ENCODE data around the gene RERE. TPM values are rescaled to one million over a fixed set of nuclear protein-coding genes. Genes with fewer than 3 reads are reported as not detected.
A peak's percentile ranks its signal among the peaks of the same experiment; 100 is the strongest.

RERE gene
- total RNA-seq, 3 donors from 2014 or later, result 99.5 to 204 (median 174) TPM

DNA sequence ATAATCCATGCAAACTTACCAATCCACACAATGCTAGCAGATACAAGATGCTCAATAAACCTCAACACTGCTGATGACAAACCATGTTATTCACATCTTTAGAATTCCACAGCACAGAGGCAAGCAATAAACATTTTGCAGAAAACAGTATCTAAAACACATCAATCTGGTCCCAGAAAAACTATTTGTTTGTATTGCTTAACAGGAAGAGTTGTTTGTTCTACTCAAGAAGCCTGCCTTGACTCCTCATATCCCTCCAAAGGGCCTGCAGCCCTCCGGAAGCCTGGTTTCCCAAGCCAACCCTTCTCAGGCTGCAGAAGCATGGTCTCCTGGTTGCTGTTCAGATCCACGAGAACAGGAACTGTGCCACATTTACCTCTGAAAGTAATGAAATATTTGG lies 139.7 kb downstream of the RERE start:
- TF ChIP-seq, protein P1, sequence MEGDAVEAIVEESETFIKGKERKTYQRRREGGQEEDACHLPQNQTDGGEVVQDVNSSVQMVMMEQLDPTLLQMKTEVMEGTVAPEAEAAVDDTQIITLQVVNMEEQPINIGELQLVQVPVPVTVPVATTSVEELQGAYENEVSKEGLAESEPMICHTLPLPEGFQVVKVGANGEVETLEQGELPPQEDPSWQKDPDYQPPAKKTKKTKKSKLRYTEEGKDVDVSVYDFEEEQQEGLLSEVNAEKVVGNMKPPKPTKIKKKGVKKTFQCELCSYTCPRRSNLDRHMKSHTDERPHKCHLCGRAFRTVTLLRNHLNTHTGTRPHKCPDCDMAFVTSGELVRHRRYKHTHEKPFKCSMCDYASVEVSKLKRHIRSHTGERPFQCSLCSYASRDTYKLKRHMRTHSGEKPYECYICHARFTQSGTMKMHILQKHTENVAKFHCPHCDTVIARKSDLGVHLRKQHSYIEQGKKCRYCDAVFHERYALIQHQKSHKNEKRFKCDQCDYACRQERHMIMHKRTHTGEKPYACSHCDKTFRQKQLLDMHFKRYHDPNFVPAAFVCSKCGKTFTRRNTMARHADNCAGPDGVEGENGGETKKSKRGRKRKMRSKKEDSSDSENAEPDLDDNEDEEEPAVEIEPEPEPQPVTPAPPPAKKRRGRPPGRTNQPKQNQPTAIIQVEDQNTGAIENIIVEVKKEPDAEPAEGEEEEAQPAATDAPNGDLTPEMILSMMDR (IDR thresholded peaks at IDR 0.05), result no peak
- ATAC-seq (no peak), DNase-seq (no peak)
- intact Hi-C loops (cut with DNase I, micrococcal nuclease), result no loop called here
- H3K9me3 ChIP-seq, result no peaks in the 10 kb centered on the region
- no peak overlapping the region for H3K4me3 ChIP-seq
- peaks cover 37% of the 10 kb centered on the region for H3K4me1 ChIP-seq (ENCODE audit: low read depth)
- H3K36me3 ChIP-seq (ENCODE audit: low read depth), result no peaks in the 10 kb centered on the region

DNA sequence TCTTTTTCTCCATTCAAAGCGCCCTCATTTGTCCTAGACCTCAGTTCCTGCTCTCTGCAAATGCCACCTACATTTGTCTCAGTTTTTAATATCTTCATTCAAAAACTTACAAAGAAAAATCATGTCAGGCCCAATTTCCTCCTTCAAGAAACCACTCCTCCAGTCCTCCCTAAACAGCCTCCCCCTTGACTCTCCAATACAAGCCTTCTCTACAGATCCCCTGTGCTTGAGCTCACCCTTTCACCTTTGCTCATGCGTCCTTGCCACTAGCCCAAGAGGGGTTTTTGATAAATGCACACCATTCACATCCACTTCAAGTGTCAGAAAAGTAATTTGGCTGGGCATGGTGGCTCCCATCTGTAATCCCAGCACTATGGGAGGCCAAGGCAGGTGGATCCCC lies 140.6 kb downstream of the RERE start:
- TF ChIP-seq, protein P1 (IDR thresholded peaks at IDR 0.05), result no peak
- DNase-seq (no peak), ATAC-seq (no peak)
- Histone ChIP-seq H3K9me3 (no peaks in the 10 kb centered on the region), H3K4me1 (ENCODE audit: low read depth) (peaks cover 28% of the 10 kb centered on the region), H3K4me3 (no peak overlapping the region), H3K36me3 (ENCODE audit: low read depth) (no peaks in the 10 kb centered on the region)
- intact Hi-C loops (cut with DNase I, micrococcal nuclease), result no loop called here

DNA sequence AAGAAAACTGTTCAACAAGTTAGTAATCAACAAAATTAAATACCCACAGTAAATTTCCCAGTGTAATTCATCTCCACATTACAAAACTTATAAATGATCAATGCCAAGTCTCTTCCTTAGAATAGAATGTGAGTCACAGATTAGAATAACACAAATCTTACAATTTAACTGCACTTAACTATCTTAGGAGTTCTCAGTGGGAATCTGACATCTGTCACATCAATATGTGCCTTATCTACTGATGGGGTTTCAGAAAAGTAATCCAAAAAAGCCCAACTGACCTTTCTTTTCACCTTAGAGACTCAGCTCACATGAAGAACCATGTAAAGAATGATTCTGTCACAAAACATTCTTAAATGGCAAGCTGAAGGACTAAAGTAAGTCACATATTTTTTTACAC lies 141.4 kb downstream of the RERE start:
- Histone ChIP-seq H3K4me3 (no peak overlapping the region), H3K9me3 (no peaks in the 10 kb centered on the region), H3K36me3 (ENCODE audit: low read depth) (no peaks in the 10 kb centered on the region), H3K4me1 (ENCODE audit: low read depth) (peaks cover 21% of the 10 kb centered on the region)
- TF ChIP-seq, protein P1 (IDR thresholded peaks at IDR 0.05), result no peak
- intact Hi-C loops (cut with DNase I, micrococcal nuclease), result no loop called here
- no peak for DNase-seq
- no peak for ATAC-seq

DNA sequence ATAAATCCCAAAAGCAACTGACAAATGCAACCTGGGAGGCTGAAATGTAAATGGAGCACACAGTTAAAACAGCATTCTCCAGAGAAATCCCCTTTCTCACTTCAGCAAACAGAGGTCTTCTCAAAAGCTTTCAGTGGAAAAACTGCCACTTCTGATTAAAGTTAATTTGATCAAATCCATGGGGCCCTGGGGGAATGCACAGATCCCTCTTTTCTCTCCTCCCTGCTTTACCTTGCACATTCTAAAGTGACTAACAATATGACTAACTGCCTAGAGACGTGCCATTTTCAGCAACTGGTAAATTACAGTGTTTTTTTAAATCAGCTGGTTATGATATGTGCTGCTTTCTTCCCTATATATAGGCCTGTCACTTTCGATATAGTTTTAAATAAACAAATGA lies 142.5 kb downstream of the RERE start:
- peaks cover 16% of the 10 kb centered on the region for H3K4me1 ChIP-seq (ENCODE audit: low read depth)

DNA sequence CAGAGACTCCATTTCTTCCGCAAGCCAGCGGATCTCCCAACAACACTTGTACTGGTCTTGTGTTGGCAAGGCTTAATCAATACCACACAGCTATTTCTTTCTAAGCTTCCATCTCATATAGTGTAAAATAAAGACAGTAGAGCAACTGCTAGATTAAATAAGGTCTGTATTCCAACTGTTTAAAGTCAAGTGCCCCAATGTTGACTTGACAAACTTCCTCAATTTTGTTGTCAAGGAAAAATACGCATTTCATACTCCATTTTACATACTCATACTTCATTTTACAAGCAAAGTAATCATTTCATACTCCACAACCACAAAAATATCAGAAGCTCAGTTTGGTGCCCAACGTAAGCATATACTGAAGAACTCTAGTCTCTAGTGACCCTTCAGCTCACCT lies 143.0 kb downstream of the RERE start:
- peaks cover 12% of the 10 kb centered on the region for H3K4me1 ChIP-seq (ENCODE audit: low read depth)
- no peak for DNase-seq
- intact Hi-C loops (cut with DNase I, micrococcal nuclease), result no loop called here
- TF ChIP-seq, protein P1 (IDR thresholded peaks at IDR 0.05), result no peak
- ATAC-seq, result peak; percentile 40
- H3K4me3 ChIP-seq, result no peak overlapping the region
- no peaks in the 10 kb centered on the region for H3K36me3 ChIP-seq (ENCODE audit: low read depth)
- H3K9me3 ChIP-seq, result no peaks in the 10 kb centered on the region

More for the DNA sequence above, 142.5 kb downstream of the RERE start:
- Histone ChIP-seq H3K9me3 (no peaks in the 10 kb centered on the region), H3K4me3 (no peak overlapping the region), H3K36me3 (ENCODE audit: low read depth) (no peaks in the 10 kb centered on the region)
- intact Hi-C loops (cut with DNase I, micrococcal nuclease), result no loop called here
- no peak for ATAC-seq
- DNase-seq, result no peak
- TF ChIP-seq, protein P1 (IDR thresholded peaks at IDR 0.05), result no peak

DNA sequence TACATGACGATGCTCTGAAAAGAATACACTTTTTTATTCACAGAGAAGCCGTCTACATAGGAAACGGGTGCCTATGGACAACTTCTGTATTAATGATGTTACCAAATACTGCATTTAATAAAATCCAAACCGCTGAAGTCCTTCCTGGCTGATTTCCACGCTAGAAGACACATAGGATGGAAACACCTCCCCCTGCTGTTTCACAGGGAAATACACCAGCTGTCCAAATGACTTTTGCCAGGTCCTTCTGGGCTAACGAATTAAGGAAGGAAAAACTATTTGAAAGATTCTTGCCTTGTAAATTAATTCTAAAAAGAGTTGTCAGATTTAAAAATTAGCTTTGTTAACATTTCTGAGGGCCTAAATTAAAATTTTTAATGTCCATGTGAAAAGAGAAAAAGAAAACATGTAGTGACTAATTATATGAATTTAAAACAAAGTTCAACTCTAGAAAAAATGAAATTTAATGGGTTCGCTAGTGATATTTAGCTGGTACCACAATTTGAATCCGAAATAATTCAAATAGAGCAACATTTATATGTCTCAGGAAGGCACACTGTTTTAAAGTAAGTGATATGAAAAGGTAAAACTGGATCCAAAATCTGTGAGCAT lies 146.0 kb downstream of the RERE start:
- H3K9me3 ChIP-seq, result no peaks in the 10 kb centered on the region
- TF ChIP-seq, protein P1 (IDR thresholded peaks at IDR 0.05), result peak; percentile 61
- intact Hi-C loops (cut with DNase I, micrococcal nuclease), result no loop called here
- no peaks in the 10 kb centered on the region for H3K36me3 ChIP-seq (ENCODE audit: low read depth)
- ATAC-seq (peak; percentile 70), DNase-seq (peak in 1 of 3 donors; percentile 48)
- no peak overlapping the region for H3K4me3 ChIP-seq
- peaks cover 14% of the 10 kb centered on the region for H3K4me1 ChIP-seq (ENCODE audit: low read depth)

Data from mucosa of descending colon (tissue), 3 donors.